Left forelimb (tissue), 1 donor: Measurements from ENCODE around the gene TAX1BP1.

Experiments
- DNase-seq: peaks from one replicate; pipeline ENCODE4 v3.0.0-alpha.2; 2018; ENCODE audit warnings: low spot score

The TAX1BP1 gene

DNA sequence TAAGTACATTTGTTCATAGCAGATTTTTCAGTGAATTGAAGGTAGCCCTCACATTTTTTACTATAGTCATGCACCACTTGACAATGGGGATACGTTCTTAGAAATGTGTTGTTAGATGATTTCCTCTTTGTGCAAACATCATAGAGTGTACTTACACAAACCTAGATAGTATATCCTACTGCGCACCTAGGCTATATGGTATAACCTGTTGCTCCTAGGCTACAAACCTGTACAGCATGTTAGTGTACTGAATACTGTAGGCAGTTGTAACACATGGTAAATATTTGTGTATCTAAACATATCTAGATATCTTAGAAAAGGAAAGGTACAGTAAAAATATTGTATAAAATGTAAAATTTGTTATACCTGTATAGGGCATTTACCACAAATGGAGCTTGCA is 41.2 kb downstream of the TAX1BP1 start:
- no peak for DNase-seq

DNA sequence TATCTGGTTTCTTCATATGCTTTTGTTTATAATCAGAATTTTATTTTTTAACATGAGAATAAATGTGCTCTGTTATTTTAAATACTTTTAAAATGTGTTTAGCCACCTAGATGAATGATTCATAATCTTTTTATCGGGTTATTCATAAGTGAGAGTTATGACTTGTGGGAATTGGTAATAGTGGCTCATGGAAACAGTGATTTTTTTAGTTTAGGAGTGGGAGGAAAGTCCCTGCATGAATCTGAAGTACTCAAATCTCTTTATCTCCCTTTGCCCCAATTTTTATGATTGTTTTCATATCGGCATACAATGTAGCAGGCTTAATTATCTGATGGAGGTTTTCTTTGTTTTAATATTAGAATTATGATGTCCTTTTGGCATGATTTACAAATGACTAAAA is 42.9 kb downstream of the TAX1BP1 start:
- no peak for DNase-seq

DNA sequence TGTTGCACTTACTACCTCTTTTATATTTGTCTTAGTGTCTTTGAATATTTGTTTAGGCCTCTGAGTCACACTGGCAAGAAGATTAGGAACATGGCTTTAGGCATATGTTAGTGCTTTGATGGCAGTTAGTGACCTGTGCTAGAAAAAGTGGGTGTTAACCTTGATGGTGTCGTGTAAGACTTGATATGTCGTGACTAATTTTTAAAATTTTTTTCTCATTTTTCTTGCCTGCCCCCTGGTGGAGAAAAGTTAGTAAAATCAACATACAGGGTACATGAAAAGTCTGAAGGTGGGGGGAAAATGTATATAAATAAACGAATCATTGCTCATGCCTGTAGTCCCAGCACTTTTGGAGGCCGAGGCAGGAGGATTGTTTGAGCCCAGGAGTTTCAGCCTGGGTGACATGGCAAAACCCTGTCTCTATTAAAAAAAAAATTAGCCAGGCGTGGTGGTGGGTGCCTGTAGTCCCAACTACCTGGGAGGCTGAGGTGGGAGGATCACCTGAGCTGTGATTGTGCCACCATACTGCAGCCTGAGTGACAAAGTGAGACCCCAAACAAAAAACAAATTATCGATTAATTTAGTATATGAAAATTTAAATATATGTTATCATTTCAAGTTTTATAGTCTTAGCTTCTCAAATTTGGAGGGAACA is 44.6 kb downstream of the TAX1BP1 start:
- no peak for DNase-seq

DNA sequence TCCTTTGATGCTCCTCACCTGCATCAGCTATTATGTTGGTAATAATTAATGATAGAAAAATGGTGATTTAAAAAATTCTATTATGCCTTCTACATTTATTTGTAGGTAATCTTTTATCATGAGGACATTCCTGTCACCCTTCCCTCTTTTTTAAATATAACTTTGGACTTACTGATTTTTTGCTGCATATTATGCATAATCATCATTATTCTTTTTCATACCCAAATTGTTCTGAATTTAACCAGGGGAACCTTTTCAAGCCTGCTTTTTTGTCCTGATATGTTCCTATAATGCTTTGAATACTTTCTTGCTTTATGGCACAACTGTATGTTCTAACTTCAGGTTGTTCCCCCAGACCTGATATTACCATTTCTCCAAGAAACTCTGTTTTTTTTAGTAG is 48.5 kb downstream of the TAX1BP1 start:
- DNase-seq: no peak

DNA sequence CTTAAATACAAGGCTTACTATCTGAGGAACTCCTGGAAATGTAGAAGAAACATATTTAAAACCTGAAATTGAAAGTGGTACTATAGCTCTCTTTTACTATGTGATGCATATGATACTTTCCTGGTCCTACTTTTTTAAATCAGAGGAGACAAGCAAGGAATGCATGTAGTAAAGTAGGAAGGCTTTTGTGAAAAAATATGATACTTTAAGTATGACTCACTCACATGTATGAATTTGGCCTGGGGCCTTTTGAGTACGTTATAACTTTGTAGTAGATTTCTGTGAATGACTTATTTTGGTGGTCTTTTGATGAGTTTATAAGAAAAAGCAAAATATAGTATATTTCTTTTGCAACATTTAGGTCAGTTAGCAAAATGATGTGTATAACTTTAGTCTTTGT is 53.8 kb downstream of the TAX1BP1 start:
- DNase-seq: no peak

DNA sequence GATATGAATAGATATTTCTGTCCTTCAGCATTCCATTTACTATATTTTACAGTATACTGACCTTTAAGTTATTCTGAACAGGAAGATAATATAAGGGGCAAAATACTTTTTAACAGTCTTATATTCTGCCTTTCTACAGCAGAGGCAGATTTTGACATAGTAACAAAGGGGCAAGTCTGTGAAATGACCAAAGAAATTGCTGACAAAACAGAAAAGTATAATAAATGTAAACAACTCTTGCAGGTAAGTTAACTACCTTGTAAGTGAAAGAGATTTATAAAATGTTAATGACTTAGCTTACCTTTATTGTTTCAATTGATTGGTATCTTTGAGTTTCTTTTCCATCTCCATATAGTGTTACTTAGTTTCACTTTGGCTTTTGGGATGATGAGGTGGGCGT is 56.0 kb downstream of the TAX1BP1 start:
- no peak for DNase-seq

DNA sequence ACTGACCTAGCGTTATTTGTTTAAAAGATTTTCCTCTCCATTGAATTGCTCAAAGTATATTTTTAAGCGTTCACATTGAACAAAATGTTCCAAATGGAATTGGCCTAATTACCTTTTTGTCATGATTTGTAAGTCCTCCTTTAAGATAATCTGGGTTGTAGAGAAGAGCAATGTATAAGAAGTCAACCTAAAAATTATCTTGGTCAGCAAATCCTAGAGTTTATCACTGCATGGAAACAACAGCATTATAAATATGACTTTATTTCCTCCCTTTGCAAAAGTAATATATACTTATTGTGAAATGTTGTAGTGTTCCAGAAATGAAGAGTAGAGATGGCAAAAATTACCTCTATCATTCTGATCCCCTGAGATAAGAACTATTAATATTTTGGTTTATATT is 59.2 kb downstream of the TAX1BP1 start:
- DNase-seq: no peak

DNA sequence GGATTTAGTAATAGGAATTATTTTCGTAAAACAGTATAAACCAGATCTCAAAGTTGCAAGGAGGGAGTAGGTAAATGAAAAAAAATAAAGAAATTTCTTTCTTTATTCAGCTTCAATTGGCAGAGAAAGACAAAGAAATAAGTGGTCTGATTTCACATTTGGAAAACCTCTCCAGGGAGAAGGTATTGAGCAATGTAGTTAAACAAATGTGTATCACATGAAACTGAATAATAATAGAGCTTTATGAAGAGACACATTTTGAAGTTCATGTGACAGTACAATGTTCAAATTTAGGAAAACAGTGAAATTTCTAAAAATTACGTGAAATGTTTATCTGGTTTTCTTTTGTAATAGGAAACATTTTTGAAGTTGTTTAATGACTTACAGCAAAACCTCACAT is 63.0 kb downstream of the TAX1BP1 start:
- DNase-seq: no peak

DNA sequence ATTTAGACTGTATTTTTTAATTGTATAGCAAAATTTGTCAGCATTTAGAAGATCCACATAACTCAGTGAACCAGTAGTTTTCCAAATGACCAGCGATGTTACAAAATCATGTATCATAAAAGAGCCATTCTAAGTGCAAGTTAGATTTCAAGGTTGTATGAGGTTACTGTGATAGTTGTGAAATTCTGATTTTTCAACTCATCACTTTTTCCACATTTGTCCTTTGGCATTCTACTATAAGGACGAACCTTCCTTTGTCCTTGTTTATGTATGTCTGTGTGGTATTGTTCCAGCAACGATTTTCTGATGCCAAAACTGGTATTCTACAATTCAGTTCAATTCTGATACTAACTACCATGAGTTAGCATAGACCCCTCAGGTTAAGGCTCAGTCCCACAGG is 64.2 kb downstream of the TAX1BP1 start:
- DNase-seq: no peak

DNA sequence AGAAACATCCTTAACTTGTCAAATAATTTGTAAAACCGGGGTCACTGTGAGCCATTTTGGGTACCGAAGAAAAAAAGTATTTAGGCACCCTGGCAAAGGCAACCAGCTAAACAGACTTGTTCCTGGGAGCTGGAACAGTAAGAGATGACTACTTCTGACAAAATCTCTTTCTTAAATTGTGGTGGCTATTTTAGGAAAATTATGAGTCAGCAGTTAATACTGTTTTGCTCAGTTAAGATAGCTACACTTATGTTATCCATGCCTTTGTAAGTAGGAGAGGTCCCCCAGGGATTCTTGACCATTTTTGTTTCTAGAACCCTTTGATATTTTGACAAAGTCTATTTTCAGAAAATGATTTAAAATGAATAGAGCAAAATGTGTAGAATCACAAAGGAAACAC is 68.7 kb downstream of the TAX1BP1 start:
- no peak for DNase-seq

DNA sequence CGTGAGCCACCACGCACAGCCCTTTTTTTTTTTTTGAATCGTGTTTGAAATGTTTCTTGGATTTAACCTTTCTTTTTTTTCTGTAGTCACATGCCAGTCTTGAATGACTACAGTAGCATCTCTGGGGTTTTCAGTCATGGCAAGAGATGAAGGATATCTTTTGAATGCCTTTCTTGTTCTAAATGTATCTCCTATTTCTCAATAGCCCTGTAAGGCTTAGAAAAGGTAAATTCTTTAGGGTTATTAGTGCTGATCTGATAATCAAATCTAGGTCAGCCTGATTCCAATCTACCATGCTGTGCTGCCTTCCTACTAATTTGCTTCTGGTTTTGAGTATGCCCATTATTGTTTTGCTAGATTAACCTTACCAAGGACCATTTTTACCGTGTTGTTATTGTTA is 70.2 kb downstream of the TAX1BP1 start:
- no peak for DNase-seq

DNA sequence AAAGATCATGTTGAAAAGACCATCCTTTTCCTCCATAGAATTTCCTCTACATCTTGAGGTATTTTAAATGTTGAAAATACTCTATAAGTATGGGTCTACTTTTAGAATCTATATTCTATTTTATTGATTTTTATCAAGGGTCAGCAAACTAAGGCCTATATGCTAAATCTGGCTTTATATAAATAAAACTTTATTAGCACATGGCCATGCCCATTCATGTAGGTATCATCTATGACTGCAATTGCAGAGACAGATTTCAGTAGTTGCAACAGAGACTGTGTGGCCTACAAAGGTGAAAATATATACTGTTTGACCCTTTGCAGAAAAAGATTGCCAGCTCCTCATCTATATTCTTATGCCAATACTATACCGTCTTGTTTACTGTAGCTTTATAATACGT is 72.7 kb downstream of the TAX1BP1 start:
- no peak for DNase-seq

DNA sequence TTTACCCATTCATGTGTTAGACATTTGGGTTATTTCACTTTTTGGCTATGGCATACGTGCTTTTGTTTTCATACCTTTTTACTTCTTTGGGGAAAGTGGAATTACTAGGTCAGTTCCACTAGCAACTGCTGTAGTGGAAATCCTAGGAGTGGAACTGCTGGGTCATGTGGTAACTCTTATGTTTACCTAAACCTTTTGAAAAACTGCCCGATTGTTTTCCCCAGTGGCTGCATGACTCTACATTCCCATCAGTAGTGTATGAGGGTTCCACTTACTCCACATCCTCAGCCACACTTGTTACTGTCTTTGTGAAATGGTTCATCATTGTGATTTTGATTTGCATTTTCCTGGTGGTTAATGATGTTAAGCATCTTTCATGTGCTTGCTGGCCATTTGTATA is 82.3 kb downstream of the TAX1BP1 start:
- DNase-seq: no peak

DNA sequence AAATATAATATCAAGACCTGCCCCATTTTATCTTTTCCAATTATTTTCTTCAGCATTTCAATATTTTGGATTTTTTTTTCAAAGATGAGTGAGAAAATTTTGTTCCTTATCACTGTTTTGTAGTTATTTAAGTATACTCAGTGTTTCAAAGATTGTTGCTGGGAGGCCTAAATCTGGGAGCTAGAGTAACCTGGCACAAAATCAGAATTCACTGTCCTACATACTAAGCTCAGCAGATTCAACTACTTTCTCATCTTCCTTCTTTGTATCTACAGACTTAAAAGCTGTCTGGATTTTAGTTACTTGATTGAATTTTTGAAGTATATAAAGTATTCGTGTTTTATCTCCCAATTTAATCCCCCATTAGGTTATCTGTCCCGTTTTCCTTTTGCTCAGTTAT is 85.9 kb downstream of the TAX1BP1 start:
- DNase-seq: no peak

DNA sequence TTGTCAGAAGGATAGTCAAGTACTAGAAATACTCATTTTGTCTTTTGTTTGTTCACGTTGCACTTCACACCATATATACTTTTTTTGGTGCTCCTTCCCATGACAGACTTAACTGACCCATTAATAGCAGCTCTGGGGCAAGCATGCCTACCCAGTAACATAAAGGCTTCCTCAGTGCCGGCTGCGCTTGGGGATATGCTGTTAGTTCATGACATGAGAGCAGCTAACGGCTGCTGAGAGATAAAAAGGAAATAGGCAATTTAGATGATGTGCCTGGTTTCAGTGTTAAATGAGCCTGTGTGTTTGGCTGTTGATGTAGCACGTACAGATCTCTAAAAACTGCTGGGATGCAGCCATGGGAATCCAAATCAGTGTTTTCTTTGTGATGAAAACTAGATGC is 86.4 kb downstream of the TAX1BP1 start:
- no peak for DNase-seq

DNA sequence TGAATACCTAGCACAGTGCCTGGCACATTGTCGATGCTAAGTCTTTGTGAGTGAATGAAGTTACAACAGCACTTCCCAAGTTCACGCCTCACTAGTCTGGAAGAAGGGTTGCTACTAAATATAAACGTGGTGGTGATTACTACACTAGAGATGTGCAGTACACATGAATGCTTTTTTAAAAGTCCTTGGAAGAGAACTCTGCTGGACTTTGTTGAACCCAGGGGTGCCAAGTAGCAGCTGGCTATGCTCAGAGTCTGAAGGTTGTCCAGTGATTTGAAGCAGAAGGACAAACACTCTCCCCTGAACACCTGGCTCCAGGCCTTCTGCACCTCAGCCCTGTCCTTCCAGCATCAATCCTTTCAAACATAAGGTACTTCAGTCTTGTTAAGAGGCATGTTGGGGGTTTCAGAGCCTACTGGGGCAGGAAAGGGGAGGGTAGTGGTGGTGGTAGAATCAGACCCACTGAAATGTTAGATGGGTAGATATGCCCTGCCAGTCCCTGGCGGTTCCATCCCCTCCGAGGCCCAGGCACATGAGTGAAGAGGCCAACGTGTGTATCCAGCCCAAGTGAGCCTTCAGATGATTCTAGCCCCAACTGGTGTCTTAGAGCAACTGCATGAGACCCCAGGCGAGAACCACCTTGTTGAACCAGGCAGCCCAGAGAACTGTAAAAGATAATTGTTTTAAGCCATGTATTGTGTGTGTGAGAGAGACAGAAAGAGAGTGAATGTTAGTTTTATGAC is 94.4 kb downstream of the TAX1BP1 start:
- no peak for DNase-seq

DNA sequence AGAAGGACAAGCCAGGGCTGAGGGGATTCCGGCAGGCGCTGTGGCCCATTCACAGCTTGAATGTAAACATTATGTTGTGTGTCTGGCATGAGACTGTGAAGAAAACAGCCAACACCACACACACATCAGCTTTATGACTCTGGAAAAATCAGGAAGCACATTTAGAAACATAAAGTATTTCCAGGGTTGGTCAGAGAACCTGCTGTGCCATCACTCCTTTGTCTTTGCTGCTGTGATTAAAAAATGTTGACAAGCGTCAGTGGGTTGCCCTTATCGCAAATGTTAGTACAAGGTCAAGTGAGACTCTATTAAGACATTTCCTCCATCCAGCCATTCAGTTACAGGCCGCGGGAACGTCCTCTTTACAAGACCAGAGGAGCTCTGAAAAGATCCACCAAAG is 95.4 kb downstream of the TAX1BP1 start:
- DNase-seq: no peak

DNA sequence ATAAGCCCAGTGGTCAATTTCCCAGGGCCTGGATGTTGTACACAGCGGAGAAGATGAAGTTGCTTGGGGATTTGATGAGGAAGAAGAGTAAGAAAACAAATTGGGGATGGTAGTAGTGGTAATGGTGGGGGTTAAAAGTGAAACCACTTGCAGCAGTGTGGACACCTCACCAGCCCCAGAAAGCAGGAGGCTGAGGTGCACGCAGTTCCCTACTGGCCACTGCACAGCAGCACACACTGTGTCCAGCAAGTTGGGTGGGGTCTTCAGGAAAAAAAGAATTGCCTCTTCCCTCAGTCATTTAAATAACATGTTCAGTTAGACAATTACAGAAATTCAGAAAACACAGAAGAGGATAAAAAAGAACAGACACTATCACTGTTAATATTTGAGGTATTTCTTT is 96.6 kb downstream of the TAX1BP1 start:
- no peak for DNase-seq

DNA sequence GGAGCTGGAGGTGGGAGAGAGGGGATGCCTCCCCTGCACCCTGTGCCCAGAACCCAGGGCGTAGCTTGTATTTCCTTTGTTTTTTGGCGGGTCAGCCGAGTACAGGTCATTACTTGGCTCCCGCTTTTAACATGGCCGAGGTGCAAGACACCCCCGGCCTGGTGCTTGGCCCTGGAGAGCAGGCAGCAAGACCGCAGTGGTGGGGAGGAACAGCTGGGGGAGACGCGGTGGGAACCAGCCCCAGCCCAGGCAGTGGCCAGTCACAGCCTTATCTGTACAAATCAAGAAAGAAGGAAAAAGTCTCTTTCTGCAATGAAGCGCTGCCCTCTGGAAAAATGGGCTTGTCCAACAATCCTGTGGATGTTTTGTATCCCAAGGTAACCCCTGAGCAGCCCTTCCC is 99.1 kb downstream of the TAX1BP1 start:
- DNase-seq: no peak

DNA sequence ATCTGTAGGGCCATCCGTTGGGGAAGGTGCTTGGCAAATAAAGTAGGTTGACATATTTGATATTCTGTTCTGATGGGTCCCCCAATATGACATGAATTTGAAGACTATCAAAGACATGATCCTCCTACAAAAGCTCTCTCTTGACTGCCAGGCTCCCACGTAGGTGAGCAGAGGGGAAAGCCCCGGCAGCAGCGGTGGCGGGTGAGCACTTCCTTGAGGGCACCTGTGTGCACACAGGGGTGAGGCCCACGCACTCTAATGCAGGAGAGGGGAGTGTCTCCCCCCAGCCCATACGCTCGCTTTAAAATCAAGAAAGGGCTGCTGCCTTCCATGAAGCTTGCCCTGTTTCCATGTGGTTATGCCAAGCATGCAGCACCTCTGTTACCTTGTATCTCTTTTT is 100.4 kb downstream of the TAX1BP1 start:
- no peak for DNase-seq

DNA sequence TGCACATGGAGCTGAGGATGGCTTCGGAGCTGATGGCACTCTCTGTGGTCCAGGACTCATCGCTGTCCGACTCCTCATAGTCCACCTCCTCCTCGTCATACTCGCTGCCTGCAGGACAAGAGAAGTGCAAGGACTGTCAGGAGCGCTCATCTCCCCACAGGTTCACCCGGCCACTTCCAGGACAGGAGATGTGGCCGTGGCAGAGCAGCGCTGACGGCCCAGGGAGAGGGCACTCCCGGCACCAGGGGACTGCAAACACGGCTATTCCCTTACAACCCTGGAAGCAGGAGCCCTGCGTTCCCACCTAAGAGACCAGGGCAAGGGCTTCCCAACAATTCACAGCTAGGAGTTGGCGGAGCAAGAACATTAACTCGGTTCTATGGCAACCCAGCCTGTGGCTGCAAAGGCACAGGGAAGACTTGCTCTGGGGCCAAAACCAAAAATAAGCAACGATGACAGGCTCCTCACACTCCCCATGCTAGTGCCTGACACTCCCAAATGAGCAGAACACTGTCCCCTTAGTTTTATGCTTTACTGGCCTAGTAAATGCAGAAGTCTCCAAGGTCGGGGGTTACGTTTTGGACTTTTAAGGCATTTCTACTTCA is 100.9 kb downstream of the TAX1BP1 start:
- DNase-seq: no peak

DNA sequence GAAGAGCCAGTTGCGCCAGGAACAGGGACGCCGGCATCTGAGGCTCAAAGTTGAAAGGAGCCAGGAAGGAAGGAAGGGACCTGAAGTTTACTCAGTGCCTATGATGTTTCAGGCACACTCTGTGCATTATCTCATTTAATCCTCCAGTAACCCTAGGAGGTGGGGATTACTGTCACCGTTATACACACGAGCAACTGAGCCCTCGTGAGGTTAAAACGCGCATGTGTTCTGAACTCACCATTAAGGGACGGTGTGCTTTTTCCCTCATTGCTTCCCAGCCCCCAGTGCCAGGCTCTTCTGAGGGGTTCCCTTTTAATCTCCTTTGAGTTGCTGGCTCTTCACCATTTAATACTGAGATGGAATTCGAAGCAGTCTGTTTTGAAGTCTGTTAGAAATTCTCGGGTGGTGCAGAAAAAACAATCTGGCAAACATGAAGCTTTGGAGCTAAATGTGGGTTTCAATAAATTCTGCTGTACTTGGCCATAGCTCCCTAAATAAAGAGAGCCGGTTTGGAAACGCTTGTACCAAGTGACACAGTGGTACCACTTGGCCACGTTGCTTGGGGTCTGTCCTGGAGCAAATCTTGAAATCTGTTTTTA is 102.2 kb downstream of the TAX1BP1 start:
- DNase-seq: no peak

DNA sequence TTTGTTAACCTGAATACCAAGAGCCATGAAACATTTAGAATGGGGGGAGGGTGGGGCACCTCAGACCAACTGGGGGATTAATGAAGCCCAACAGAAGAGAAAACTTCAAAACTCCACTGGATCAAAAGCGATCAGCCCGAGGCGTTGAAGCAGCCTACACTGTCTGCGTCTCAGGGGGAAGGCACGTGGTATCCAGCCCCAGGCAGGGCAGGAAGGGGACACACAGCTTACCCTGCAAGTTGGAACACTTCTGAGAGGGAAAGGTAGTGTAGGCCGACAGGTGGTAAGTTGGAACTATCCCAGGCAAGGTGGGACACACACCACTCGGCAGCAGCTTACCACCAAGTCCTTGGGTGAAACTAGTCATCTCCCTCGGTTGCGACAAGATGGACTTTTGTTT is 102.9 kb downstream of the TAX1BP1 start:
- no peak for DNase-seq
